NCI-H510A treated with DMSO at 0.1 percent for 48 hours (cell line): ENCODE results near the gene CFAP45.

ENCODE experiments used
- DNase-seq: peaks from one replicate; lab custom pipeline; 2025; lab: John Stamatoyannopoulos, UW

Gene CFAP45

DNA sequence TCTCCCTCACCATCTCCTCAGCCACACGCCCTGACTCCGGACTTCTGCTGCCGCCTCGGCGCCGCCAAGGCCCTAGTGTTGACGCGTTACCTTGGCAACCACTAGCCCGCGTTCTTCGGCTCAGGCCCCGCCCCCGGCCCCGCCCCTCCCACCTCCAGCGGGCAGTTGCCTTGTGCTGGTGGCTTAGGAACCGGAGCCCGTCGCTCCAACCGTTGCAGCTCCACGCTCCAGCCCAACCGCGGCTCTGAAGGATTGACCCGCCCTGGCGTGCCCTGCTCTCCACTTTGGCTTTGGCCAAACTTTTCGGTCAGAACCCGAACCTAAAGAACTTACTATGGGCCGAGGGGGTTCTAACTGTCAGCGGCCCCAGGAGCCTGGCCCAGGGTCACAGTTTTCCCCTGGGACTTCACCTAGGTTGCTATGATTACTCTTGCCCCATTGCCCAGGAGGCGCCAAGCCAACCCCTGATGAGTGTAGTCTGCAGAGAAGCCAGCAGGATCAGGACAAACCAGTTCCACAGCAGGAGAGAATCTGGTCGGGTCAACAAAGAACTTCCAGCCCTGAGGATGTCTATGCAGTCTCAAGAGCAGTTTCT, at the start of gene CFAP45:
Gene CFAP45, minus strand, starts transcription at position 80 of the 595 bp plus-strand sequence. Its CDS starts 67 bp downstream, at position 13.
- peak; percentile 83 for DNase-seq

DNA sequence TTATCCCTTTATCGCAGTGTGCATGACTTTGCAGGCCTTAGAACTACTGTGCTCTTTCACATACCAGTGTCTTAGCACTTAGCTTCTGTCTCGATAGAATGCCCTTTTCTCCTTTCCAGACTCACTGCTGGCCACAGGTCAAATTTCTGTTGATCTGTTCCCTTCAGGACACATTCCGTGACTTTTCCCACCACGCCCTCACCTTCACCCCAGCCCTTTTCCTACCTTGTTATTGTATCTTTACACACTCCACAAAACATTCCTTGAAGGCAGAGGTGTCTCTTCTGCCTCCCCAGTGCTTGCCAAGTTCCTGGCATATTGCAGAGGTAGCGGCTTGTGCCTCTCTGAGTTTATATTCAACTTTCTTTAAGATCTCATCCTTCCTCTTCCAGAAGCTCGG, 49.2 kb upstream of the CFAP45 start:
- no peak for DNase-seq

GRCh38 chr1:159947942-159948341, 48.0 kb upstream of the CFAP45 start:
- DNase-seq: no peak

- peak; percentile 8 for DNase-seq
Measured at GRCh38 chr1:159946242-159947187, 46.5 kb upstream of the CFAP45 start.

- peak; percentile 86 for DNase-seq
Measured at GRCh38 chr1:159945483-159946241, 45.7 kb upstream of the CFAP45 start, which contains the start of gene IGSF9. Gene IGSF9 (minus strand): TSS chr1:159945613. CDS start chr1:159943454, 2,159 bp downstream.

DNA sequence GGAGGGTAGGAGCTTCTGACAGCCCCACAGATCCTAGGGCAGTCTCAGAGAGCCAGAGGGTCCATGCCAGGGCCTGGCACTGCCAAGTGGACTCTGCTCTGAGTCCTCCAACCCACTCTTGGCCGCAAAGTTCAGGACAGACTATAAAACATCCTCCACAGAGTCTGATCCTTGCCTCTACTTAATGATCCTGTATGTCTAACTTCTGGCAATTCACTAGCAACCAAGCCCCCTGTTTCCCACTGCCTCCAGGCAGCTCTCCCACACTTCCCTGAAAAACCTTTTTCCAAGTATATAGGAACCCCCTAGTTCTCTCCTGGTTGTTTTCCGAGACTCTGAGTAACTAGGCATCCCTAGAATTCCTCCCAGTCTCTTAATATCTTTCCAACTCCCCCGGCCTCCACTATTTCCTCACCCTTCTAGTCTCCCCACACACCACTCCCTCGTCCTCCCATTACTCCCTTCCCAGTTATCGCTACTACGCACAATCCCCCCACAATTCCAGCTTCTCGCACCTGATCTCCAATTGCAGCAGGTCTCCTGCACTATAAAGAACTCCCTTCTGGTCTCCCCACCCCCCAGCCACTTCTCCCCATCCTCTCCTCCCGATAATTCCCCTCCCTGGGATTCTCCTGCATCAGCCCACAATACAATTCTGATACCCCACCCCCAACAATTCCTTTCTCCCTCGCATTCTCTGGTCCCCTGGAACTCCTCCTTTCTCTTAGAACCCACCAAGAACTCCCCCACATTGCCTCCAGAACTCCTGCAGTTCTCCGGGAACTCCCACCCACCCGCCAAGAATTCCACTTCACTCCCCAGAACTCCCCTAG, 44.9 kb upstream of the CFAP45 start:
- DNase-seq: peak; percentile 10

- no peak for DNase-seq
Measured at GRCh38 chr1:159943908-159944622, 44.1 kb upstream of the CFAP45 start.

GRCh38 chr1:159943278-159943640, 43.3 kb upstream of the CFAP45 start:
- DNase-seq: no peak

- DNase-seq: no peak
Measured at GRCh38 chr1:159942632-159943277, 42.8 kb upstream of the CFAP45 start.

DNA sequence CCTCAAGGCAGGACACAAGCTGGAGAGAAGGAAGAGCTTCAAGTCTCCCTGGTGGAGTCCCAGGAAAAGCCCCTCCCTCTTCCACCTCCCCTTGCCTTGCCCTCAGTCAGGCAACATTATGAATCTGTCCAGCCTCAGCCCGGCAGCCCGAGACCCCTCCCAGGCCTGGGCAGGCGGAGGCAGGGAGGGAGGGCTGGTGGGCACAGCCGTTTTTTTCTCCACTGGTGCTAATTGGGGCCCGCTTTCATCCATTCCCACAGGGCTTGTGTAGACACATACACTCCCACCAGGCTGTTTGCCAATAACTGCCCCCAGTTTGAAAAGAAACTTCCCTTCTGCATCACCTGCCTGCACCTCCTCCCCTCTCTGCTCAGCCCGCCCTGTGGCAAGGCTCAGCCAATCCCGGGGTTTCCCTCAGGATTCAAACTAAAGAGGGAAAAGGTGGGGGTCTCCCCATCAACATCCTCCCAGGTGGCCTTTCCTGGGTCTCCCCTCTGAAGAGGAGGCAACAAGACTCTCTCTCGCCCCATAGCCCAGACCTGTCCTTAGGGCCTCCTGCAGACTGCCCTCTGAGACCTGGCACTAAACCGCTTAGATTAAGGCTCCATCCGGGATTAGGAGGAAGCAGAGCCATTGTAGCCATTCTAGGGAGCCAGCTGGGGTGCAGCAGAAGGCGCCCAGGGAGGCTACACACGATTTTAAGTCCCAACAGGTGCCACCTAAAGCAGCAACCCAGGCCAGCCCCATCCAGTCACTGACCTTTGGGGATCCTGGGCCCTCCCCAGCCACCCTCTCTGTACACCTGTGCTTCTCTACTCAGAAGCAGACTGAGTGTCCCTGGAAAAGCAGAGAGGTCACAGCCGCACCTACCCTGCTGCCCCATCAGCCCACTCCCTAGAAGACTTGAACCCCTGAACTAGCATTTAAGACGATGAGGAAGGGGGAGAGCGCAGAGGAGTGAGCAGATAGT, 41.9 kb upstream of the CFAP45 start:
- DNase-seq: peak; percentile 13

DNA sequence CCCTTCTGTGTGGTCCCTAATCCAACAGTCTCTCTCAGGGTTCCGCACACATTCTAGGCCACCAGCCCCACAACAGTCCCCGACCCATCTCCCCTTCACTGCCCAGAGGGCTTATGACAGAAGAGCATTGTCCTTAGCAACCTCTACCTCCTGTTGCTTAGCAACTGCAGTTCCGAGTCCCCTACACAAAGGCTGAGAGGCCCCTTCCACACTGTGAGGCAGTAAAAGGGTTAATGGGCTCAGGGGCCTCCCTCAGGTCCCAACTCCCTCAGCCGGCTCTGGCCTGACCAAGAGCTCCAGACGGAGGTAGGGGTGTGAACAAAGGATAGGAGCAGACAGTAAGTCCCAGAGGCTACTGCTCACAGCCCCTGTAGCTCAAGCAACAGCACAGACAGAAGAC, 41.2 kb upstream of the CFAP45 start:
- no peak for DNase-seq

DNA sequence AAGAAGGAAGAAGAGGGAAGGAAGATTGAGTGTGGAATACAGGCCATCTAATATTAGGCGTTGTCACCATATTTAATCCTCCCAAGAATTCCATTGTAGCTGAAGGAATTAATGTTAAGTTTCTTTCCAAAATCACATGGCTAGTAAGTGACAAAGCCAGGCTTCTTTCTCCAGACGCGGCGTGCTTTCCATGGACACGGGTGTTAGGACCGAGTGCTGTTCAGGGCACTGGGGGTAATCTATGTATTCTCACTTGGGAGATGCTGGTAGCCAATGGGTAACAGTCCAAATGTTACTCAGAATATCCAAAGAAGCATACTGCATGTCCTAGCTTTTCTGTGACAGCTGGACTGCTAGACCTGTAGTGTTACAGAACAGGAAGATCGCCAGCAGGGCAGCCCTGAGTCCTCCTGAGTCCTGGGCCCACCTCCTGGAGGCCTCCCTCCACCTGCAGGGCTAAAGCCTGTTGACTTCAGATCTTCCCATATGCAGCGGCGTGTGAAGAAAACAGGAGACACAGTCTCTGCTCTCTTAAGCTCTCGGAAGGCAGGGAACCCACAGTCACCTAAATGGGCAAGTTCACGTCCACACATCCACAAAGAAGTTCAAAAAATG, 40.1 kb upstream of the CFAP45 start:
- DNase-seq: no peak

GRCh38 chr1:159939678-159940002, 39.7 kb upstream of the CFAP45 start:
- no peak for DNase-seq

DNA sequence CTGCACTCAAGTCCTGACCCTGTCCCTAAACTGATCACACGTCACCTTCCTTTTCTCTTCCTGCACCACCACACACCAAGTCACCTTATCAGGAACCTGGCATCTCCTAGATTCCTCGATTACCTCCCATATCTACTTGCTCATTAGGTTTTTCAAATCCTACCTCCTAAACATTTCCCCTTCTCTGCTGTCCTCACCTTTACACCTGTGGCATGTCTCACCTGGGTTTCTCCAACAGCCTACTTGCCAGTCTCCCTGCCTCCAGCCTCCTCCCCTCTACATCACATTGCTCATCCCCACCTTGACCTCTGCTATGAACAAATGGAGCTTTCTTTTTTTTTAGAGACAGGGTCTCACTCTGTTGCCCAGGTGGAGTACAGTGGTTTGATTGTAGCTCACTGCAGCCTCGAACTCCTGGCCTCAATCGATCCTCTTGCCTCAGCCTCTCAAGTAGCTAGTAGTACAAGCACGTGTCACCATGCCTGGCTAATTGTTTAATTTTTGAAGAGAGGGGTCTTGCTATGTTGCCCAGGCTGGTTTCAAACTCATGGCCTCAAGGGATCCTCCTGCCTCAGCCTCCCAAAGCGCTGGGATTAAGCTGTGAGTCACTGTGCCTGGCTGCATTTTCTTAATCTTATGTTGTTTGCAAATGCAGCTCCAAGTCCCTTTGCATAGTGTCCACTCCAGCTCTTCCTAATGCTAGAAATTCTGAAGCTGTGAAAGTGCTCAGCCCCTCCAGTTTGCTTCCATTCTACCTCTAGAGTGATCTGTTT, 39.1 kb upstream of the CFAP45 start:
- DNase-seq: no peak

DNA sequence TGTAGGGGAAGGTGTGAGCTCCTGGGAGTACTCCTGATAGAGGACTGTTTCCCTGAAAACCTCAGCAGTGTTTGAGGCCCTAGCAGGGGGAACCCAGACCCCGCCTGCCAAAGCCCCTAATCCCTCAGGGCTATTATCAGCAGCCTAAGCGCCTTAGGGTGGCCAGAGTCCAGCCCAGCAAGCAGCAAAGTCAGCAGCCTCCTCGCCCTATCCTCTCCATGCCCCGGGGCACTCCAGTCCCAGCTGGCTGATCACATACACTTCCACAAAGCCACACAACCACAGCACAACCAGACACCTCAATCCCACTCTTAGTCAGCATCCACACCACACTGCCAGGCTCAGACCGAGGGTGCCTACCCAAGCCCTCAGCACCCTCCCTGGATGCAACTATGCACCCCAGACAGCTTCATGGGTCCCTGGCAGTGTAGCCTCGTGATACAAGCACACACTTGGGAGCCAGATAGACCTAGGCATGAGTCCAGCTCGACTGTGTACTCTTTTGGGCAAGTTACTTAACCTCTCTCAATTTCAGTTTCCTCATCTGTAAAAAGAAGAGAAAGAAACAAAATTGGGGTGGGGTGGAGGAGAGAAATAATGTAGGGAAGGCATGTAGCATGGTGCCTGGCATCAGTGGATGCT, 38.4 kb upstream of the CFAP45 start:
- DNase-seq: no peak

- peak; percentile 71 for DNase-seq
Measured at GRCh38 chr1:159937054-159937750, 37.2 kb upstream of the CFAP45 start.
